Activated CD4-positive, alpha-beta T cell treated with anti-CD3 and anti-CD28 coated beads, Interleukin-2, amount 10 ng/mL, durations not matched to agents 7 days and 5 days (primary cell): ENCODE results near the gene CADM1. TPM values are rescaled to one million over a fixed set of nuclear protein-coding genes. Genes with fewer than 3 reads are reported as not detected.

Experiments used
- CTCF ChIA-PET: fragments of 350-600 bp; sonication (Branson Sonifier 250); formaldehyde crosslinking; loops from one replicate; lab custom pipeline; 2021; ENCODE audit warnings: antibody characterized with exemption; lab: Charles Lee
- POLR2A ChIA-PET: fragments of 350-600 bp; sonication (Branson Sonifier 250); formaldehyde crosslinking; loops from one replicate; lab custom pipeline; 2021; ENCODE audit warnings: antibody characterized with exemption; lab: Charles Lee
- DNase-seq: peaks from one replicate; pipeline ENCODE4 v3.0.0-alpha.2; 2020
- H3K27ac Mint-ChIP-seq: one replicate; pipeline ENCODE4 v1.8.0; 2021; ENCODE audit warnings: mild to moderate bottlenecking, moderate library complexity, mixed read lengths
- H3K27me3 Mint-ChIP-seq: one replicate; pipeline ENCODE4 v1.8.0; 2021; ENCODE audit warnings: mixed read lengths
- H3K36me3 Mint-ChIP-seq: one replicate; pipeline ENCODE4 v1.8.0; 2021; ENCODE audit warnings: low read depth, mixed read lengths
- H3K4me1 Mint-ChIP-seq: one replicate; pipeline ENCODE4 v1.8.0; 2021; ENCODE audit warnings: mixed read lengths
- H3K4me3 Mint-ChIP-seq: one replicate; pipeline ENCODE4 v1.8.0; 2021; ENCODE audit warnings: mild to moderate bottlenecking, moderate library complexity, mixed read lengths
- H3K9me3 Mint-ChIP-seq: one replicate; pipeline ENCODE4 v1.8.0; 2021; ENCODE audit warnings: mixed read lengths
- total RNA-seq, 2 experiments: library from RNA; stranded (reverse); gene quantifications; one replicate each; pipeline ENCODE4 v1.2.3, GENCODE V29; 2021

CADM1 gene
- total RNA-seq, 2 experiments from 2014 or later = 0.52 to 0.92 TPM

- DNase-seq = no peak
- ChIA-PET CTCF (no interaction called here), POLR2A (no interaction called here)
- Mint-ChIP-seq H3K27ac (no peak overlapping the region), H3K9me3 (no peaks in the 10 kb centered on the region), H3K4me1 (no peaks in the 10 kb centered on the region), H3K36me3 (no peaks in the 10 kb centered on the region), H3K27me3 (no peaks in the 10 kb centered on the region), H3K4me3 (no peak overlapping the region)
Measured at GRCh38 chr11:115420505-115420904, 83.7 kb downstream of the CADM1 start.

DNA sequence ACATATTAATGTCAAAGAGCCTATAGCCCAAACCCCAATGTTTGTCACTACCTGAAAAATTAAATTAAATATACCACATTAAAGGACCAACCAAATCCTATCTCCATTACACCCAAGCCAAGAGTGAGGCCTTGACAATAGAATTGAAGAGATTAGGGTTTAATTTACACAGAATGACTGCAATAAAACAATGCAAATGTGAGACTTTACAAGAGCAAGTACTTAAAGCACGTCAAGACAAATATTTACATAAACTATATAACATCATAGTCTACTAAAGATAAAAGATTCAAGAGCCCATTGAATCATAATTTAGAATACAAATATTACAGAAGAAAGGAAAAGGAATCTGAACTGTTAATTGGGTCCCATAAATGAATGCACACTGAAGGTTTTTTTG, 85.6 kb downstream of the CADM1 start:
- CTCF ChIA-PET = no interaction called here
- H3K4me3 Mint-ChIP-seq = no peak overlapping the region
- POLR2A ChIA-PET = no interaction called here
- no peaks in the 10 kb centered on the region for H3K27me3 Mint-ChIP-seq
- H3K36me3 Mint-ChIP-seq = no peaks in the 10 kb centered on the region
- DNase-seq = no peak
- H3K4me1 Mint-ChIP-seq = no peaks in the 10 kb centered on the region
- no peaks in the 10 kb centered on the region for H3K9me3 Mint-ChIP-seq
- H3K27ac Mint-ChIP-seq = no peak overlapping the region

- POLR2A ChIA-PET = no interaction called here
- no peaks in the 10 kb centered on the region for H3K4me1 Mint-ChIP-seq
- H3K4me3 Mint-ChIP-seq = no peak overlapping the region
- H3K27me3 Mint-ChIP-seq = no peaks in the 10 kb centered on the region
- H3K36me3 Mint-ChIP-seq = no peaks in the 10 kb centered on the region
- H3K27ac Mint-ChIP-seq = no peak overlapping the region
- CTCF ChIA-PET = no interaction called here
- no peak for DNase-seq
- no peaks in the 10 kb centered on the region for H3K9me3 Mint-ChIP-seq
Measured at GRCh38 chr11:115418081-115418480, 86.1 kb downstream of the CADM1 start.

DNA sequence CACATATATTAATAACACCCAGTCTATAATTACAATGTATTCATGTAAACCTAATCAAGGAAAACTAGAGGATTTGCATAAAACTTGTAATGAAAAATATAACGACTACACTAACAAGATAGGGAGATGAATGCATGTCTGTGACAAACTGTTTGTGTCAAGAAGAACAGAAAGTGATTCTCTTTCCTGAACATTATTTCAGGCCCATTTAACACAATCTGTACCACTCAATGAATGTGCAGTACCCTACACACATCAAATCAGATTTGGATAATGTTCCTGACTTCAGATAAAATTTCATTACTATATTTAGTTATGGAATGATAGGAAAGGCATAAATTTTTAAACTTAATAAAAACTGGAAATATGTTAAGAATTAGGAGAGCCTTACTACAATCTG, 93.1 kb downstream of the CADM1 start:
- Mint-ChIP-seq H3K4me1 (no peaks in the 10 kb centered on the region), H3K27me3 (no peaks in the 10 kb centered on the region), H3K9me3 (no peaks in the 10 kb centered on the region), H3K27ac (no peak overlapping the region), H3K4me3 (no peak overlapping the region), H3K36me3 (no peaks in the 10 kb centered on the region)
- DNase-seq = no peak
- ChIA-PET CTCF (no interaction called here), POLR2A (no interaction called here)

DNA sequence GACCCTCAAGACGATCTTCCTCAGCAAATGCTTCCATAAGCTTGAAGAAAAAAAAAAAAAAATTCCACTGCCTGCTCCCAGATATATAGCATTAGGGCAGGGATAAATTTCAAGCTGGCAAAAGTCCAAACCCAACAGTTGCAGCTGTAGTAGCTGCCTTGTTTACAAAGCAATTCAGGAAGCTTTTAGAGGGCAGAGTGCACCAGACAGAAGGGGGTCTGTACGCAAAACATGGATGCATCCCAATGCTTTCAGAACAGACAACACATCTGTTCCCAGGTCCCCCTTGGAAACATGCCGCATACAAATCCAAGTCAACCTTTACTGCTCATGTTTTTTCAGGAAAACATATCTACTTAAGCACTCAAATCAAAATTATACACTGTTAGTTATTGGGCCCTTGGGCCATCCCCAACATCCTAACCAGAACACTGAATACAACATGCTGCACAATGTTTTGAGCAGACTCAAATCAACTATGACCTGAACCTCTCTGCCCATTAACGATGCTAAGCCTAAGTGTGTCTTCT, 94.5 kb downstream of the CADM1 start:
- no peak overlapping the region for H3K27ac Mint-ChIP-seq
- H3K4me3 Mint-ChIP-seq = no peak overlapping the region
- ChIA-PET CTCF (no interaction called here), POLR2A (no interaction called here)
- H3K4me1 Mint-ChIP-seq = no peaks in the 10 kb centered on the region
- no peaks in the 10 kb centered on the region for H3K9me3 Mint-ChIP-seq
- DNase-seq = no peak
- no peaks in the 10 kb centered on the region for H3K36me3 Mint-ChIP-seq
- H3K27me3 Mint-ChIP-seq = no peaks in the 10 kb centered on the region

- CTCF ChIA-PET = no interaction called here
- Mint-ChIP-seq H3K27me3 (no peaks in the 10 kb centered on the region), H3K9me3 (no peaks in the 10 kb centered on the region), H3K27ac (no peak overlapping the region), H3K4me3 (no peak overlapping the region), H3K4me1 (no peaks in the 10 kb centered on the region), H3K36me3 (no peaks in the 10 kb centered on the region)
- POLR2A ChIA-PET = no interaction called here
- DNase-seq = no peak
Measured at GRCh38 chr11:115409116-115409670, 95.0 kb downstream of the CADM1 start.

GRCh38 chr11:115408036-115408921, 95.9 kb downstream of the CADM1 start:
- Mint-ChIP-seq H3K4me3 (no peak overlapping the region), H3K36me3 (no peaks in the 10 kb centered on the region), H3K27ac (no peak overlapping the region), H3K4me1 (no peaks in the 10 kb centered on the region), H3K27me3 (no peaks in the 10 kb centered on the region), H3K9me3 (no peaks in the 10 kb centered on the region)
- CTCF ChIA-PET = interaction anchor here (1.2 kb wide), 1 partner anchor 16 kb away, joined by 3 read pairs; no protein-coding TSS in a partner anchor
- POLR2A ChIA-PET = no interaction called here
- no peak for DNase-seq

GRCh38 chr11:115407496-115407895, 96.7 kb downstream of the CADM1 start:
- Mint-ChIP-seq H3K9me3 (no peaks in the 10 kb centered on the region), H3K27me3 (no peaks in the 10 kb centered on the region), H3K4me1 (no peaks in the 10 kb centered on the region), H3K27ac (no peak overlapping the region), H3K4me3 (no peak overlapping the region), H3K36me3 (no peaks in the 10 kb centered on the region)
- DNase-seq = no peak
- CTCF ChIA-PET = interaction anchor here (1.2 kb wide), 1 partner anchor 17 kb away, joined by 3 read pairs; no protein-coding TSS in a partner anchor
- POLR2A ChIA-PET = no interaction called here

DNA sequence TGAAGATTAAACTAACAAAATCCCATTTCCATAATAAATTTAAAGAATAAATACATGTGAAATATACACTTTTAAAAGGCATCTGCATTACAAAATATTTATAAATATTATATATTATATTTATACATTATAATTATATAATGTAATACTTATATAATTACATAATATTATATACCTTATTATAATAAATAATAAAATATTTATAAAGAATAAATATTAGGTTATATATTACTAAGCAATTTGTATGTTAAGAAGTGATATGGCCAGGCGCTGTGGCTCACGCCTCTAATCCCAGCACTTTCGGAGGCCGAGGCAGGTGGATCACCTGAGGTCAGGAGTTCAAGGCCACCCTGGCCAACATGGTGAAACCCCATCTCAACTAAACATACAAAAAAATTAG, 97.8 kb downstream of the CADM1 start:
- POLR2A ChIA-PET = no interaction called here
- Mint-ChIP-seq H3K36me3 (no peaks in the 10 kb centered on the region), H3K27me3 (no peaks in the 10 kb centered on the region), H3K9me3 (no peaks in the 10 kb centered on the region), H3K4me3 (no peak overlapping the region), H3K4me1 (no peaks in the 10 kb centered on the region), H3K27ac (no peak overlapping the region)
- DNase-seq = no peak
- CTCF ChIA-PET = no interaction called here

GRCh38 chr11:115398333-115399080, 105.7 kb downstream of the CADM1 start:
- Mint-ChIP-seq H3K27ac (no peak overlapping the region), H3K36me3 (no peaks in the 10 kb centered on the region), H3K9me3 (no peaks in the 10 kb centered on the region), H3K27me3 (peaks cover 2% of the 10 kb centered on the region), H3K4me3 (no peak overlapping the region), H3K4me1 (no peaks in the 10 kb centered on the region)
- no peak for DNase-seq
- ChIA-PET CTCF (no interaction called here), POLR2A (no interaction called here)

- Mint-ChIP-seq H3K4me1 (no peaks in the 10 kb centered on the region), H3K27ac (no peak overlapping the region), H3K9me3 (no peaks in the 10 kb centered on the region), H3K4me3 (no peak overlapping the region), H3K36me3 (no peaks in the 10 kb centered on the region), H3K27me3 (peaks cover 2% of the 10 kb centered on the region)
- ChIA-PET POLR2A (no interaction called here), CTCF (no interaction called here)
- DNase-seq = no peak
Measured at GRCh38 chr11:115396533-115396932, 107.7 kb downstream of the CADM1 start.

- Mint-ChIP-seq H3K4me1 (no peaks in the 10 kb centered on the region), H3K27ac (no peak overlapping the region), H3K4me3 (no peak overlapping the region), H3K27me3 (peaks cover 2% of the 10 kb centered on the region), H3K36me3 (no peaks in the 10 kb centered on the region), H3K9me3 (no peaks in the 10 kb centered on the region)
- POLR2A ChIA-PET = no interaction called here
- DNase-seq = no peak
- CTCF ChIA-PET = interaction anchor here (0.7 kb wide), 1 partner anchor 483 kb away, joined by 6 read pairs; no protein-coding TSS in a partner anchor
Measured at GRCh38 chr11:115393950-115394349, 110.3 kb downstream of the CADM1 start.

GRCh38 chr11:115391598-115391997, 112.6 kb downstream of the CADM1 start:
- Mint-ChIP-seq H3K4me1 (no peaks in the 10 kb centered on the region), H3K9me3 (no peaks in the 10 kb centered on the region), H3K4me3 (no peak overlapping the region), H3K27me3 (peaks cover 4% of the 10 kb centered on the region), H3K36me3 (no peaks in the 10 kb centered on the region), H3K27ac (no peak overlapping the region)
- ChIA-PET CTCF (no interaction called here), POLR2A (no interaction called here)
- no peak for DNase-seq
